ENCODE data around the gene TMEM37.
A peak's percentile ranks its signal among the peaks of the same experiment; 100 is the strongest.

TMEM37 gene

DNA sequence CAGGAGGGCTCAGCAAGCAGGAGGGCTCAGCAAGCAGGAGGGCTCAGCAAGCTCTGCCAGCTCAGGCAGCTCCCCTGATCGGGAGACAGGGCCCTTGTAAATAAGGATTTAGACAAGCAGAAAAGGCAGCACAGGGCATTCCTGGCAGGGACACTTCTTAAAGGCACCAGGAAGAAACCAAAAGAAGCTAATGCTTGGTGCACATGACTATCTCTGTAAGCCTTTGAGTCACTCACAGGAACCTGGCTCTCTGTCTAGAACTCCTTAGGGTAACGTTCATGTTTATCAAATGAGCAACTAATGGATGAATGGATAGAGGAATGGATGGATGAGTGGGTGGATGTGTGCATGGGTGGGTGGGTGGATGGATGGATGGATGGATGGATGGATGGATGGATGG lies 28.4 kb downstream of the TMEM37 start:
- no peak for DNase-seq (ENCODE audit: low spot score)

DNA sequence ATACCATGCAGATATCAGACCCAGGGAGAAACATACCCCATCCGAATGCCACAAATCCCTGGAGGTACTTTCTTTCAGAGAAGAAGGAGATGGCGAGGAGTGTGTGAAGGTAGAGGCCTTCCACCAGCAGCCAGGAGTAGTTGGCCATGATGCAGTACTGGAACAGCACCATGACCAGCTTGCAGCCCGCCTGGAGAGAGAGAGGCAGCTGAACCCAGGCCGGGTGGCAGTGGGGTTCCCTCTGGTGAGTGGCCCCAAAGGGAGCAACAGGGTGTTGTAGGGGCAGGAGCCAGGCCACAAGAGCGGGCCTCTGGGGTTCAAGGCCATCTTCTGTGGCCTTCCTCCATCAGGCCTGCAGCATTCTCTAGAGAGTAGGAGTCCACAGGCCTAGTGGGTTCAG lies 30.2 kb downstream of the TMEM37 start:
- no peak for DNase-seq (ENCODE audit: low spot score)

DNA sequence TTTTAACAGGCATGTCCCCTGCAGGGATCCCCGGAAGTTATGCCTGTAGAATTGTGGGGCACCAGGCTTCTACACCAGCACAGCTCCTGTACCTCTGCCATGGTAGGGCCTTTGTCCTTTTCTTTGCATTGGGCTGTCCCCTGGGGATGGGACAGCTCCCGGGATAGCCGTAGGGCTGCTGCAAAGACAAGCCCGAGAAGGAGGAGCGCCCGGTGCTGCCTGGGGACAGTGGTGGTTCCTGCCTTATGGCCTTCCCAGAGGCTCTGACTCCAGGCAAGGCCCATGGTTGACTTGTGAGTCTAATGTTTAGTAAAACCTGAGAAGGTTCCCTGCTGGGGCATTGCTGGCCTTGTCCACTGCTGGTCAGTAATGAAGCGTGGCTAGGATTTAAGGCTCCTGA lies 30.9 kb downstream of the TMEM37 start:
- DNase-seq (ENCODE audit: low spot score) = no peak

DNA sequence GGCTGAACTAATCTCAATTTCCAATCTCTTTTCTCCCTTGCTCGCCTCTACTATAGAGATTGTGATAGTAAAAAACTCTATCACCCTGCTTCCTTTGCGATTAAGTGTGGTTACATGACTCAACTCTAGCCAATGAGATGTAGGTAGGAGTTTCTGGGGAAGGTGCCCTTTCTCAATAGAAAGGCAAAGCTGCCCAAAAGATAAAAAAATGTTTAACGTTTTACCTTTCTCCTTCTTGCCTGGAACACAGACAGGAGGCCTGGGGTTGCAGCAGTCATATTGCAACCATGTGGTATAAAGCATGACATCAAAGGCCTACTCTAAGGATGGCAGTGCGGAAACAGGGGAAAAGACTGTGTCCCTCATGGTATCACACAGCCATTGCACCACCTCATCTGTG lies 31.5 kb downstream of the TMEM37 start:
- DNase-seq (ENCODE audit: low spot score) = no peak

DNA sequence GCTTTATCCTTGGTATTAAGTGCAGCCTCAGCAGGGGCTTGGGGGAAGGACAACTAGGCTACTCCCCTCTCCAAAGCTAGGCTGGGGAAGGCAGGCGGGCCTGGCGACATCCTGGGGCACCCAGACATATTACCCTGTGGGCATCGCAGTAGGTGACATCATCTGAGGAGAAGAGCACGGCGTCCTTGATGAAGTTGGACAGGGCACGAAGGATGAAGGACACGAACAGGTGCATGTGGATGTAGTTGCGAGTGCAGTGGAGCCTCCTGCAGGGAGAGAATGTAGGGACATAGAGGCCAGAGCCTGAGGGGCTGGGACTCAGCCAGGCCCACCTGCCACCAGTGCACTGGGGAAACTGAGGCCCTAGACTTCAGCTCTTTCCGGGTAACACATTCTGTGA lies 32.3 kb downstream of the TMEM37 start:
- DNase-seq (ENCODE audit: low spot score) = no peak

DNA sequence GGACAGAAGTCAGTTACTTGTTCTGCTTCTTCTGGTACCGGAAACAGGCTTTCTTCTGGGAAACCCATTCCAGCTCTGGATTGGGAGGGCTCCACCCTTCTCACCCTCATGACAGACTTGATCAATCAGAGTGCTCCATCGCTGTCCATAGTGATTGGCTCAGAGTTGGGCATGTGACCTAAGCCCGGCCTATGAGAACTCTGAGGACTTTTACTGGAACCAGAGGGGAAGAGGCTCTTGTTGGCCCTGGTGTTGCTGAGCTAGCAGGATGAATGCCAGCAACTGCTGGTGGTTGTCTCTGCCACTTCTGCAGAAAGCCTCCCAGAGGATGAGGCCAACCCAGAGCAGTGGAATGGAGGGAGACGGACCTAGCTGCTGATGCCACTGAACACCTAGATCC lies 33.3 kb downstream of the TMEM37 start:
- DNase-seq (ENCODE audit: low spot score) = no peak

DNA sequence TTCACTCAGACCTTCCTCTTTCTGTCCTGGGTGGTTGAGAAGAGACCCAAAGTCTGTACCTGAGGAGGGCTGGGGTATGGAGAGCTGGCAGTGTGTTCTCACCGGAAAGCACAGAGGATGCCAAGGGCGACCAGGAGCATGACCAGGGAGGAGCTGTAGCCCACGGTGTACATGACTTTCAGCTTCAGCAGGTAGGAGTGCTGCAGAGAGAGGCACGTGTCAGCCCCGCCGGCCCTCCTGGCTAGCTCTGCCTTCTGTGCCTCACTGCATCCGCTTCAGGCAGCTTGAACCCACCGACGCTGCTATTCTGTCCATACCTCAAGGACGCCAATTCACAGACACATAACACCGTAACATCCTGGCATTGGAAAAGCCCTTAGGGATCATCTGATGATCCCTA lies 34.0 kb downstream of the TMEM37 start:
- DNase-seq (ENCODE audit: low spot score) = no peak

DNA sequence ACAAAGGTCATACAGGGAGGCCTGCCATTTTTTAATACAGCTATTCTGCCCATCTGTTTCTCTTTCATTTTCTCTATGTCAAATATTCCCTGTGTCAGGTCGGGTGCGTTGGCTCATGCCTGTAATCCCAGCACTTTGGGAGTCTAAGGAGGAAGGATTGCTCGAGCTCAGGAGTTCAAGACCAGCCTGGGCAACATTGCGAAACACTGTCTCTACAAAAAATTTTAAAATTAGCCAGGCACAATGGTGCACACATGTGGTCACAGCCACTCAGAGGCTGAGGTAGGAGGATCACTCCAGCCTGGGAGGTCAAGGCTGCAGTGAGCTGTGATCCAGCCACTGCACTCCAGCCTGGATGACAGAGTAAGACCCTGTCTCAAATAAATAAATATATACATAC lies 34.7 kb downstream of the TMEM37 start:
- DNase-seq (ENCODE audit: low spot score) = no peak

DNA sequence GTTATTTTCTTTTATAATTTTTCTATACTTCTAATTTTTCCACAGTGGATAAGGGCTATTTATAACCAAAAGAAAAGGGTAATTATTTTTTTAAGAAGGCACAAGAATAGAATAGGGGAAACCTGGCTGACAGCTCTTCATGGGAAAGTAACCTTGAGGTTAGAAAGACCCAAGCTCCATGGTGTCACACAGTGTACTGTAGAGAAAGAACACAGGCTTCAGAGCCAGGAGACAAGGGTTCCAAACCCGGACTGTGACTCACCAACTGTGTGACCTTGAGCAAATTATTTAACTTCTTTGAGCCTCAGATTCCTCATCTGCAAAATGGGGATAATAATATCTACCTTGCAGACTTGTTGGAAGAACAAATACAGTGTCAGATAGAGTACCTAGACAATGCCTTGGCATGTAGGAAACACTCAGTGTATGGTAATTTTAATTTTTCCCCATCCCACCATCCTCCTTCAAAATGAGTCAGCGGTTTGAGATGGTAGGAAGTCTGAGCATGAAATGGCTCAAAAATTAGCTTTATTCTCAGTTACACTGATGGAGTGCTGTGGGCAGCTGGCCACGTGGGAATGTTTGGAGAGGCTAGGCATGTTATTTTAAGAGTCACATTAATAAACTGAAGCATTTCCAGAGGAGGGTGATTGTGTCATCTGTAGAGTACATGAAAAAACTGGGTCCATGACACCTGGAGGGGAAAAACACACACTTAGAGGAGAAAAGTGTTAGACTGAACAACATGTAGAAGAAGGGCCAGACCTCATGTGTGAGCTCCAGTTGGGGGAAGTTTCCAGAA lies 36.7 kb downstream of the TMEM37 start:
- no peak for DNase-seq (ENCODE audit: low spot score)

DNA sequence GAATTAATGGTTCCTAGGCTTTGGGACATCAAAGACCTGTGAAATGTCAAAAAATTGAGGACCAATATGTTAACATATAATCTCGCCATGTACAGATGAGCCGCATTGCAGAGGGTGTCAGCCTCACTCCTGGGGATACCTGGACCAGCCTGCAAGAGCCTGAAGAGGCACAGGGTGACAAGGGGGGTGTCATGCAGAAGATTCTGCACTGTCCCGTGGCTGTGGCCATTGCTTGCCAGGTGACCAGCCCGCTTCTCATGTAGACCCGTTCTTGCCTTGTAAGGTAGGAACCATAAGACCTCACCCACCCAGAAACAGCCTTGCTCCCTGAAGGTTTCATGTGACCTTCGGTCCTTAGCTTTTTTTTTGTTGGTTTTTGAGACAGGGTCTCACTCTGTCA lies 37.5 kb downstream of the TMEM37 start:
- no peak for DNase-seq (ENCODE audit: low spot score)

DNA sequence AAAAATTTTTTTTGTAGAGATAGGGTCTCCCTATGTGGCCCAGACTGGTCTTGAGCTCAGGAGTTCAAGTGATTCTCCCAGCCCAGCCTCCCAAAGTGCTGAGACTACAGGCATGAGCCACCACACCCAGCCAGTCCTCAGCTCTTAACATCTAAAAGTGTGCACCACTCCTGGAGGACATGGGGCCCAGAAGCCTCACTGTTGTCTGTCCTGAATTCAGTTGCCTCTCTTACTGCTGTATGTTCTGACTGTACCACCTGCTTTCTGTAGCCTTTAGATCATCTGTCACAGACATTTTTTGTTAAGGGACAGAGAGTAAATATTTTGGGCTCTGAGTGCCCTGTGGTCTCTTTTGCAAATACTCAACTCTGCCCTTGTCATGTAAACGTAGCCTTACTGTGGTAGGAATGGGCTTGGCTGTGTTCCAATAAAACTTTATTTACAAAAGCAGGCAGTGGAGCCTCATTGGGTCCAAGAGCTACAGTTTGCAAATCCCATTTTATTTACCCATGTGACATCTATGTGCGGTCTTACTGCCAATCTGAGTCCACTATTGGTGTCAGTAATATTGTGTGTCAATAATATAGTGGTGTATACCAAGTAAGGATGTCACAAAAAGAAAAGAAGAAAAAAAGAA lies 38.1 kb downstream of the TMEM37 start:
- no peak for DNase-seq (ENCODE audit: low spot score)

DNA sequence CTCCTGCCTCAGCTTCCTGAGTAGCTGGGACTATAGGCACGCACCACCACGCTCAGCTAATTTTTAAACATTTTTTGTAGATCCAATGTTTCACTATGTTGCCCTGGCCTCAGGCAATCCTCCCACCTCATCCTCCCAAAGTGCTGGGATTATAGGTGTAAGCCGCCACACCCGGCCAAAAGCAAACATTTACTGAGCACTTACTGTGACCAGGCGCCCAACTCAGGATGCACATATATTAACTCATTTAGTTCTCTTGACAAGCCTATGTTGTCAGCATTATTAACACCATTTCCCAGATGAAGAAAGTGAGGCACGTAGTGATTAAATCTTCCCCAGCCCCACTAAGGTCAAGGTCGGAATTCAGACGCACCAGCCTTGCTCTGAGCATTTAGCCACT lies 41.1 kb downstream of the TMEM37 start:
- no peak for DNase-seq (ENCODE audit: low spot score)

DNA sequence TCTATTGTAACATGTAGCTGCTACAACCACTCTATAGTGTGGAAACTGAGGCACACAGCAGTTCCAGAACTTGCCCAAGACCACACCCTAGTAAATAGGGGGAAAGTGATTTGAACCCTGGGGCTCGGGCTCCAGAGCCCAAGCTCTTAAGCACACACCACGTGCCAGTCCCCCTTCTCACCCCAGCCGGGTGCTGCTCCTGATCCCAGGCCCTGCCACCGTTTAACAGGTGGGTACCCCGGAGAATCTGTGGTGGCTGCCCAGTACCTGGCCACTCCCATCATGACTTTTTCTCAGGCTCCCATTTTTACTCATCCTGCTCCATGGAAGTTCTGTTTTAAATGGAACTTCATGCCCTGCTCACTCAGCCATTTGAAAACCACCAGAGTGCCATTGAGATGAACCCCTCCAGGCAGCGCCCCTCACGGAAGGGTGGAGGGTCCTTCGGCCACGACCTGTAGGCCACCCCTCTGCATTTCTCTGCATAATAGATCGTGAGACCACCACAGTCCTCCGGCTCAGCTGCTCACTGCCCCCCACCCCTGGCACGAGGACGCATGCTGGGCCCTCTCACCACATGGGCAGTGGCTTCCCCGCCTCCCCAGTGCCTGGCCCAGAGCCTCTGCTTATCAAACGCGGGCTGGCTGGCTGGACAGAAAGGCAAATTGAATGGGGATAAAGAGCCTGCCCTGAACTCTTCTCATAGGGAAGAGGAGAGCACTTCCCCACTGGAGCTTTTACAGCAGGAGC lies 42.1 kb downstream of the TMEM37 start:
- DNase-seq (ENCODE audit: low spot score) = no peak

DNA sequence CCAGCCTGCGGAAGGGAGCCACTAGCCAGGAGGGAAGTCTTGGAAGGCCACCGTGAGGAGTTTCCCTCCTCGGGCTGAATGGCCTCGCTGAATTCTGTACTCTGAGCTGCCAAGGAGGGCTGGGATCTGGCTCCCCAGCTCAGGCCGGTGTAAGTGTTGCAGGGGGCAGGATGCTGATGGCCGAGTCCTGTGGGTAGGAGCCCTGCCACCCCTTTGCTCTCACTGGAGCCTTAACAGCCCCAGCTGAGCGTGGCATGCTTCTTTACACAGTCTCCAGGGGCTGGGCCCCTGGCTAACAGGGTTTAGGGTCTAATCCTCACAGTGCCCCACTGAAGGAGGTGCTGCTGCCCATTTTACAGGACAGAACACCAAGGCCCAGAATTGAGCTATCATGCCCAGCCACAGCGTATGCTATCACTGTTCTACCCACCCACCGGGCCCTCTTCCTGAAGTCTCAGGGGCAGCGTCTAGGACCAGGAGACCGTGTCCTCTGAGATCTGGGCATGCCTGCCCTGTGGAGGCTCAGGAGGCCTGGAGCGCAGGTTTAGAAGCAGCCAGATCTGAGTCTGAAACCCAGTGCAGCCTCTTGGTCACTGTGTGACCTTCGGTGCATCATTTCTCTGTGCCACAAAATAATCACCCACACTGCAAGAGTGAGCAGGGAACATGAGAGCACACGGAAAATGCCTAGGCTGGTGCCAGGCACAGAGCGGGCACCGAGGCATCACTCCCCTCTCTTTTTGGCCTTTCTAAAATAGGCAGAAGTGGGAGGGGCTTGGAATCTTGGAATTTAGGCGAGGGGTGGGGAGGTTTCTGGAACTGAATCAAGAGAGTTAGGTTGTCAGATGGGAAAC lies 42.9 kb downstream of the TMEM37 start:
- DNase-seq (ENCODE audit: low spot score) = no peak

DNA sequence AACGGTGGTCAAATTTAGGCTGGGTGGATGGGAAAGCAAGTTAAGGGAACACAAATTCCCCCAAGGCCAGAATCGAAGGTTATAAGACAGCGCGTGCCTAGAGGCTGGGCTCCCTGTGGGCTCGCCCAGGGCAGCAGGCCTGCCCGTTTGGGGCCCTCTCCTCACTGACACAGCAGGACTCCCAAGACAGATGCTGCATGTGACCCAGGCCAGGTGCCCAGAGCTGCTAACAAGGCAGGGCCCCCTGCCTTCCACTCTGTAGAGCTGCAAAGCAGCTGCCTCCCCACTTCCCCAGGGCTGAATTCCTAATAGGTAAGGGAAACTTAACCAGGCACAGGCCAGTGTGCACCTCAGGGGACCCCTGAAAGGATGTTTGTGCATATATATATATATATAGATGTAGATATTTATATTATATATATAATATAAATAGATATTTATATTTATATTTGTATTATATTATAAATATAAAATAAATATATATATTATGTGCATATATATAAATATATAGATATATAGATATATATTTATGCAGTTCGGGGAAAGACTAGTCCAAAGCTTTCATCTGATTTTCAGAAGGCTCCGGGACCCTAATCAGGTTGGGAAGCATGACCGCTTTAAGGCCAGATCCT lies 43.7 kb downstream of the TMEM37 start:
- no peak for DNase-seq (ENCODE audit: low spot score)

DNA sequence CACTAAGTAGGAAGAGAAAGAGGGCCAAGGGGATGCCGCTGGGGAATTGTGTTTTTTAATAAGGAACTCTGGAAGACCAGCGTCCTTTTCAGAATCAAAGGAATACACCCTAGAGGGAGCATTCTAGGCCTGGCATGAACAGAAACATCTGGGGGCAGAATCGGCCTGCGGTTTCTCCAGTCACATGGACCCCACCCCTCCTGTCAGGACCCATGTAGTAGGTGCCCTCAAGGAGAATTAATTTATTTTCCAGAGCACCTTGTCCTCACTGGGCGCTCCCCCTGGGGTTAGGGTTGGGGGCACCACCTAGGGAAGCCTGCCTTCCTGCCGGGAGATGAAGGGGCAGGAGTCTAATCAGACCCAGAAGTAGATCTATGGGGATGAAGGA lies 44.2 kb downstream of the TMEM37 start:
- no peak for DNase-seq (ENCODE audit: low spot score)

DNA sequence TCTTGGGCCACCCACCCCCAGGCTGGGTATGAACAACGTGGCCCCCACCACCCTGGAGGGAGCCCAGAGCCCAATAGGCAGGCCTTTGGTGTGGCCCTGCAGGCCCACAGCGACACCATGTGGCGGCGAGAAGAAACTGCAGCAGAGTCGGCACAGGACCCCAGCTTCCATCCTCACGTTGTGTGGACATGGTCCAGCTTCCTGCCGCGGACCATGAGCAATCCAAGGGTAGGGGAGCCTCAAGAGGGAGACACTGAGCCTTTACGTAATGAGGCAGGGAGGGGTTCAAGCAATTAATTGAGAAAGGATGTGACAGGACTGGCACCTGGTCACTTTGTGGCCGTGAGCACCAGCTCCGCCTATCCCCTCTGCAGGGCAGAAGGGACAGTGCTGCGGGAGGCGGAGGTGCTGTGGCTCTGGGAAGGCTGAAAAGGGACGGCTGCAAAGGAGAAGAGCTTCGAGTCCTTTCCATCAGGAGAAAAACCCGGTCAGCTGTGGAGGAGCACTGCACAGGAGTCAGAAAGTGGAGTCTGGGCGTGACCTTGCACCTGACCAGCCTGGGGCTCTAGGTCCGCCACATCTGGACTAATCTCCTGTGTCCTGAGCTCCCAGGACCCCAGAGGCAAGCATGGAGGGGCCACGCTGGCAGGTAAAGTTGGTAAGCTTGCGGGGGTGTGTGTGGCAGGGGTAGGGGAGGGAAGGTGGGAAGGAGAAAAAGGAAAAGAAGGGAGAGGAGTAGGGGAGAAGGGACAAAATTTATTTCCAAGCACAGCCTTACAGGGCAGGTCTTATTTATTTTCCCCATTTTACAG lies 44.9 kb downstream of the TMEM37 start:
- DNase-seq (ENCODE audit: low spot score) = peak; percentile 18

DNA sequence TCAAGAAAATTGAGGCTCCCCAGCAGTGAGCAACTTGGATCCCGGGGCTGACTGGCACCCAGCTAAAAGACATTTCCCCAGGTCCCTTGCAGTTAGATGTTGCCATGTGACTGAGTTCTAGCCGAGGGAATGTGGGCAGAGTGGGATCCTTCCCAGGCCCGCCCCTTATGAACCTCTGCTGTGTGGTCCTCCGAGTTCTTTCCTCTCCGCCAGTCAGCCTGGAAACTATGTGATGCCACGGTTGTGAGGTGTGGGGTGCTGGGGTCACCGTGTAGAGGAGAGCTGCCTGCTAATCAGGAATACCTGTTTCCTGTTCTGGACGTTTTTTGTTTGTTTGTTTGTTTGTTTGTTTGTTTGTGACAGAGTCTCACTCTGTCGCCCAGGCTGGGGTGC lies 45.5 kb downstream of the TMEM37 start:
- no peak for DNase-seq (ENCODE audit: low spot score)

DNA sequence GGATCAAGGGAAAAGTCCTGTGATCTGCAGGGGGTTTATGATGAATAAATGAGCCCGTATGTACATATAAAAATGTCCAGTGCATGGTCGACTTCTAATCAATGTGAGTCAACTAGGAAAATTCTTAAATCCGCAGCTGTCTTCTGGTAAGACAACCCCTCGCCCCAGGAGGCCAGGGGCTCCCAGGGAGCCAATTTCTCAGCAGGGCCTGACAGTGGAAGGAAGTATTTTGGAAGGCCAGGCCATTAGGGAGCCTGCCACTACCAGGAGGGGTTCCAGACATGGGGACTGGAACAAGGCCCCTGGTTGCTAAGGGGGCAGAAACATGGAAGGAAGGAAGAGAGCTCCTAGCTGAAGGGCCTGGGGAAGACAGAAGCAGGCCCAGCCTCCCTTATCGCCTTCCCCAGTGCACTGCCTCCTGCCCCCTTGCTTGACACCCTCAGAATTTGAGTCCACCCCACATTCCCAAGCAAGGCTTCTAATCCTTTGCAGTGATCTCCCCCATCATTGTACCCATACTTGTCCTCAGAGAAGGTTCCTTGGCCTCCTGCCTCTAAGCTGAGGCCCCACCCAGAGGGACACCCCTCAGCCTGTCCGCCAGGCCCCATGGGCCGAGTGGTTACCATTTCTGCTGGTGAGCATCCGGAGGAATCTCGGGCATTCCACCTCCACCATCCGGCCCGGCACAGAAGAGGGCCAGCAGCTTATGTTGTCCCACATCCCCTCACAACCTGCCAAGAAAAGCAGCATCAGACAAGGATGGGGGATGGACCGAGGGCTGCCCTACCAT lies 46.7 kb downstream of the TMEM37 start:
- DNase-seq (ENCODE audit: low spot score) = no peak

DNA sequence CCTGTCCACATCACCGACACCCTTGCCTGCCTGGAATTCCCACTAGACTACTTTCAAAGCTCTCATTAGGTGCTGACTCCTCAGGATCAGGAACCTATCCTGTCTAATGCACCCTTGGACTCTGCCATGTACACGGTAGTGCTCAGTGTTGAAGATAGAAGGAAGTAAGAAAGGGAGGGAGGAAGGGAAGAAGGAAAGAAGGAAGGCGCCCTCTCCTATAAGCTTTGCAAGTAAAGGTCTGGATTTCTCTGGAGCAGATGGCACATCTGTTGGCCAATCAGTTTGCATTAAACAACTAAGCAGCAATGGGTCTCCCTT lies 47.3 kb downstream of the TMEM37 start:
- DNase-seq (ENCODE audit: low spot score) = no peak

Measured in globus pallidus (tissue), 1 donor.